NCI-H2196 treated with DMSO at 0.1 percent for 48 hours (cell line): ENCODE results near the gene NEU4.
"Not testable (repeated sequence)": the region's sequence is repeated elsewhere in the genome, so short reads cannot be mapped to it uniquely, and the experiment has no call there.

ENCODE experiments used
- DNase-seq: peaks from one replicate; lab custom pipeline; 2025; ENCODE audit not compliant: unreplicated experiment; lab: John Stamatoyannopoulos, UW

The NEU4 gene

DNA sequence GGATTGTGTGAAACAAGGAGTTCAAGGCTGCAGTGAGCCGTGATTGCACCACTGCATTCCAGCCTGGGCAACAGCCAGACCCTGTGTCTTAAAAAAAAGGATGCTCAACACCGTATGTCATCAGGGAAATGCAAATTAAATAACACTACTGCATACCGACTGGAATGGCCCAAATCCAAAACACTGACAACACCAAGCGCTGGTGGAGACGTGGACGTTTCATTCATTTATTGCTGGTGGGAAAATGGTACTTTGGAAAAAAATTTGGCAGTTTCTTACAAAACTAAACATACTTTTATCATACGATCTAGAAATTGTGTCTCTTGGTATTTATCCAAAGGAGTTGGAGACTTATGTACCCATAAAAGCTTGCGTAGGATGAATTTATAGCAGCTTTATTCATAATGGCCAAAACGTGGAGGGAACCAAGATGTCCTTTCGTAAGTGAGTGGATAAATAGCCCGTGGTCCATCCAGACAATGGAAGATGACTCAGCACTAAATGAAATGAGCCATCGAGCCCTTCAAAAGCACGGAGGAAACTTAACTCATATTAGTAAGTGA lies 24.2 kb downstream of the NEU4 start:
- DNase-seq: no peak

DNA sequence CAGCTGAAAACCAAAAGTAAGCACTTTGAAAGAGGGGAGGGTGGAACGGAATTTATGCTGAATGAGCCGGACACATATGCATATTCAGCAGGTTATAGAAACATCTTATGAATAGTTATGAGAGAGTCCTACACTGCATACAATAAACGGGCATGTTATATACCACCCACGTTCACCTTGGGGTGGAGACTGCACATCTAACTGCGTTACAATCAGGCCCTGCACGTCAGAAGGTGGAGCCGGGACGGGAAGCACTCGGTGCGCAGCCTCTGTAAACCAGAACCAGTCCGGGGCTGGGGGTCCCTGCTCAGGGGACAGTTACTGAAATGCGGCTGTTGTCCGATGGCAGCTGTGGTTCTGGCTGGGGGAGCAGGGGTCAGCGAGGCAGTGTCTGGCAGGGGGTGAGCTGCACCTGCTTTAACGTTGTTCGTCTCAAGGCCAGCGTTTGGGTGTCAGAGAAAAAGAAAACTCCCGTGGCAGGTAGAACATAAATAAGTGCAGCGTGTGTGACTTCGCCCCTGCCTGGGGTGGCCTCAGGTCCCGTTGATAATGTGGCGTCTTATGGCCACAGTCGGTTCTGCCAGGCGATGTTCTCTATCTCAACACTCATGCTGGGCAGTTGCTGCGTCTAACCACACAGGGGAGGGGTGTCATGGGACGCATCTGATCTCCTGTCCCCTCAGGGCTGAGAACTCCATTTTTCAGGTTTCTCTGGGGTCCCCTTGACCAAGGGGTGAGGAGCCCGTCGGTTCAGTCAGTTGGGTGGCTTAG lies 24.9 kb downstream of the NEU4 start:
- DNase-seq: not testable (repeated sequence)

DNA sequence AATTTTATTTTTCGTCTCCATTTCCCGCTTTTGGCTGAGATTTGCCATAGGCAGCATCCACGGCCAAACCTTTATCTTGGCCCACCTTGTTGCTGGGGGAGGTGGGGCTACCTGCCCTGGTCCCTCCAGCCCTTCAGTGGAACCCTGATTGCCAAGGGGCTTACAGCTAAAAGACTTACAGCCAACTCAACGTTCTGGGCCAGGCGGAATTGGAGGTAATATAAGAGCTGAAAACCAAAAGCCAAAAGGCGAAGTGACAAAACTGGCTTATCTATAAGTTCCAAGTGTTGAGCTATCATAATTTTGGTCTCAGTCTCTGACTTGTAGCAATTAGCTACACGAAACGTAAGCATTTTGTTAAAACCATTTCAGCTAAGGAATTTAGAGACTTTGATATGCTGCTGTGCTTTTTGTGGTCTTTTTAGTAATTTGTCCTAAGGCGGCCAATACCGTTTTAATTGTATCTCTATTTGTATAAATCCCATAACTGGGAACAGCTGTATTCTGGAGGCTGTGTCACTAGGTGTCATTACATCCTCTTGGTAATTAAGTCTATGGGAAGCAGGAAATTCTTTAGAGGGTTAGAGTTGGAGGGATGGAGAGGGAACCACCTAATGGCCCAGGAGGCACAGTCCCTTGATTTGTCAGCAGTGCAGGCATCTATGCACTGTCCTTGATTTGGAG lies 25.7 kb downstream of the NEU4 start:
- no peak for DNase-seq

DNA sequence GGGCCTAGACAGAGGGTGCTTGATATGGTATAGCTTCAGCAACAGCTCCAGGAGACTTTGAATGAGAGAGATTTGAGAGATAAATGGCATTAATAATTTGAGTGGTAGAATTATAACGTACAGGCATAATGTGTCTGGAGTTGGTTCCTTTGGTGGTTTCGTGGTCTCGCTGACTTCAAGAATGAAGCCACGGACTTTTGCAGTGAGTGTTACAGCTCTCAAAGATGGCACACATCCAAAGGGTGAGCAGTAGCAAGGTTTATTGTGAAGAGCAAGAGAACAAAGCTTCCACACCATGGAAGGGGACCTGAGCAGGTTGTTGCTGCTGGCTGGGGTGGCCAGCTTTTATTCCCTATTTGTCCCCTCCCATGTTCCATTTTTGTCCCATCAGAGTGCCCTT lies 26.6 kb downstream of the NEU4 start:
- no peak for DNase-seq

DNA sequence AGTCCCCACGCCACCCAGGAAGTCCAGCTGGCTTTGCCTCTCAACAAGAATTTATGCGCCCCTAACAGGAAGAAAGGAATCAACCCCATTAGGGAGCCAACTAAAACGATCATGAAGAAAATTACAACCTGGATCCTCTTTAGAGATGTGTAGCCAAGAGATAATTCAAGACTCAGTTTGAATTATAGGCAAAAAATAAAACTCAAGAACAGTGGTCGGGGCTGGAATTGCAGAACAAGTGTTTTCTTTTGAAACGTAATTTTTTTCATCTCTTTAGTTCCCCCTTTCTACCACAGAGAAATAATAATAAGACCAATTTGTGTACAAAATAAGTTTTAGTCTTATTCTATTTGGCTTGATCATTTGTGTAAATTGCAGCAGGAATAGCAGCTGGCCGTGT lies 27.3 kb downstream of the NEU4 start:
- no peak for DNase-seq

DNA sequence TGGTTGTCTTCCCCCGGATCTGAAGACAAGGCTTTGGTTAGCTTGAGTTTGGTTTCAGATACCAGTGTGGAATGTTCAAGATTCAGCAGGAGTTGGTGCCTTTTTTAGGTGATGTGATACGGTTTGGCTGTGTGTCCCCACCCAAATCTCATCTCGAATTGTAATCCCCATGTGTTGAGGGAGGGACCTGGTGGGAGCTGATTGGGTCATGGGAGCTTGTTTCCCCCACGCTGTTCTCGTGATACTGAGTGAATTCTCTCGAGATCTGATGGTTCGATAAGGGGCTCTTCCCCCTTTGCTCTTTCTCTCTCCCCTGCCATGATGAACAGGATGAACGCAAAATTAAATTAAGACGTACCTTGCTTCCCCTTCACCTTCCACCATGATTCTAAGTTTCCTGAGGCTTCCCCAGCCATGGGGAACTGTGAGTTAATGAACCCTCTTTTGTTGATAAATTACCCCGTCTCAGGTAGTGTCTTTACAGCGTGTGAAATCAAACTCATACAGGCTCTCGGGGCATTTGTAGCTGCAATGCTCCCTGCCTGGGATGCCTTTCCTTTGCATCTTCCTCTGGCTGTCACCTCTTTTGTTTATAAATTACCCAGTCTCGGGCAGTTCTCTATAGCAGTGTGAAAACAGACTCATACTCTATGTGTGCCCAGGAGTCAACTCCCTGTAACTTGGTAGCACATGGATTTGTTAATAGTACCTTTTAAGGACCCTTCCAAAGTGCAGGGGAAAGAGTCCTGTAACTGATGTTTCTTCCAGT lies 28.4 kb downstream of the NEU4 start:
- DNase-seq: no peak

DNA sequence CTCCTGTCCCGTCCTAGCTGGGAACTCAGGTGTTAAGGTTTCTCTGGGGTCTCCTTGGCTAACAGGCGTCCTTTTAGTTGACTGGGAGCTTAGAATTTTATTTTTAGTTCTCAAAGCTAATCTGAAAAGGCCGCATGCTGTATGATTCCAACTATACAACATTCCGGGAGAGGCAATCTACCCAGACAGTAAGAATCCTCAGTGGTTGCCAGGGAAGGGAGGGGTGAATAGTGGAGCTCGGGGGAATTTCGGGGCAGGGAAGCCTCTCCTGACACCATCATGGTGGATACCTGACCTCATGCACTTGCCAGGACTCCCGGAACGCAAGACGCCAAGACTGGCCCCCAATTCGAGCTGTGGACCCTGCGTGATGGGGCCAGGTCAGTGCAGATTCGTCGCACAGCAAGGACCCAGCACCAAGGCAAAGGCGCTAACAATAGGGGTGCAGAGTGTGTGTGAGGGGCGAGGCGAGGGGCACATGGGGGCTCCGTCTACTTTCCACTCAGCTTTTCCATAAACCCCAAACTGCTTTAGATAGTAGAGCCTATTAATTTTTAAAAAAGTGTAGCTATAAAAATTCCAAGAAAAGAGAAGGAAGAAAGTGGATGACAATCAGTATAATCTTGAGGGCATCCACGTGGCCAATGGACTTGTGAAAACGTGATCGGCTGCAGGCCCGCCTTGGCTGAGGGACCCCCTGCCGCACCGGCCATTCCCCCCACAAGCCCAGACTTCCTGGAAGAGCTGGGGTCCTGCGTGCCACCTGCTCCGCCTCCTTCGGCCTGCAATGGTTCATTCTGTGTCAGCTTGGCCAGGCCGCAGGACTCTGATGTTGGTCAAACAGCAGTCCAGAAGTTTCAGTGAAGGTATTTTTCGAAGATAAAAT lies 32.4 kb downstream of the NEU4 start:
- no peak for DNase-seq

DNA sequence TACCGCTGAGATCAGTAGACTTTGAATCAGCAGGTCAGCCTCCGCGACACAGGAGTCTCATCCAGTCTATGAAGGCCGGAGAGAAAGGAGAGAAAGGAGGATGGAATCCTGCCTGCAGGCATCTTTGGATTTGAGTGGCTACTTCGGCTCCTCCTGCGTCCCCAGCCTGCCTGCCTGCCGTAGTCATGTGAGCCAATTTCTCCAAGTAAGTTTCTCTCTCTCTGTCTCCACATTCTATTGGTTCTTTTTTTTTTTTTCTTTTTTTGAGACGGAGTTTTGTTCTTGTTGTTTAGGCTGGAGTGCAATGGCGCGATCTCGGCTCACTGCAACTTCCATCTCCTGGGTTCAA lies 33.0 kb downstream of the NEU4 start:
- DNase-seq: no peak

DNA sequence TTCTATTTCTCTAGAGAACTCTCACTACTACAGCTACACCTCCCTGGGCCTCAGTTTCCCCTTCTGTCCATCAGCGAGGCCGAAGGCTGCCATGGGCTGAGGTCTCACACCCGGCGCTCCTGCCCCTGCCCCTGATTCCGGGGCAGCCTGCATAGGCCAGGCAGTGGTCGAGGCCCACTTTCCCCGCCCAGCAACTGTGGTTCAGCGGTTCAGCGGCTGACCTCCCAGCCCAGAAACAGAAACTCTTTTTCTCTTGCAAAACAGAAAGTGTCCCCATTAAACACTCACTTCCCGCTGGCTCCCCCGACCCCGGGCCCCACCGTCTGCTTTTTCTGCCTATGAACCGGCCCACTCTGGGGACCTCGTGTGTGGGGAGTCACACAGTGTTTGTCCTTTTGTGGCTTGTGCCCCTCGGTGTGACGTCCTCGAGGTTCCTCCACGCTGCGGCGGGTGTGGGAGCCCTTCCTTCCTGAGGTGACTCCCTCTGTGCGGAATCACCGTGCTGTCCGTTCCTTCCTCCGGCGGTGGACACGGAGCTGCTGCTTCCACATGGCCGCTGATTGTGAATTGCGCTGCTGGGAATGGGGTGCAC lies 33.7 kb downstream of the NEU4 start:
- DNase-seq: no peak

DNA sequence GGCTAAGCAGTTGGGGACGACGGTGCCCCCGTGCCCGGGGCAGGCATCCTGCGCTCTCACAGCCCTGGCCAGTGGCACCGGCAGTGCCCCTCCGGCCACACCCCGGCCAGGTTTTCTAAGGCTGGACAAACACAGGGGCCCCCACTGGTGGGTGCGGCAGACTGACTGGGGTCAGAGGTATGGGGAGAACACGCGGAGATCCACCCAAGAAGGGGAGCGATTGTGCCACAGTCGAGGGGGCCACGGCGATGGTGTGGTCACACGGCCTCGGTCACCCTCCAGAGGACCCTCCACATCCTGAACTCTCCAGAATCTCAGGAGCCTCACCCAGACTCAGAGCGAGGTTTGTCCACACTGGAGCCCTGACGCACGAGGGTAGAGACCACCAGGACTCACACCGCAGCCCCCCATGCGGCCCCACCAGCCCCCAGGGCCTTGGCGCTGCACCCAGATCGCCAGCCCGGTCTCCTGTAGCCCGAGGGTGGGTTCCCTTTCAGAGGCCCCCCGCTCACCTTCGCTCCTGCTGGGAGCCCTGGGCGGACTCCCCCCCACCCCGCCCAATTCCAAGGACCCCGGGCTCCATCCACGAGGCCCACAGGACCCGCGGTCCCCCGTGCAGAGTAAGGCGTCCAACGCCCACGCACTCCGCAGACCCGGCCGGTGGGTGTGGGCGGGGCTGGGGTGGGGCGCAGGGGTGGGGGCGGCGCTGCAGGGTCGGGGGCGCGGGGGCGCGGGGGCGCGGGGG lies 34.5 kb downstream of the NEU4 start:
- DNase-seq: no peak

DNA sequence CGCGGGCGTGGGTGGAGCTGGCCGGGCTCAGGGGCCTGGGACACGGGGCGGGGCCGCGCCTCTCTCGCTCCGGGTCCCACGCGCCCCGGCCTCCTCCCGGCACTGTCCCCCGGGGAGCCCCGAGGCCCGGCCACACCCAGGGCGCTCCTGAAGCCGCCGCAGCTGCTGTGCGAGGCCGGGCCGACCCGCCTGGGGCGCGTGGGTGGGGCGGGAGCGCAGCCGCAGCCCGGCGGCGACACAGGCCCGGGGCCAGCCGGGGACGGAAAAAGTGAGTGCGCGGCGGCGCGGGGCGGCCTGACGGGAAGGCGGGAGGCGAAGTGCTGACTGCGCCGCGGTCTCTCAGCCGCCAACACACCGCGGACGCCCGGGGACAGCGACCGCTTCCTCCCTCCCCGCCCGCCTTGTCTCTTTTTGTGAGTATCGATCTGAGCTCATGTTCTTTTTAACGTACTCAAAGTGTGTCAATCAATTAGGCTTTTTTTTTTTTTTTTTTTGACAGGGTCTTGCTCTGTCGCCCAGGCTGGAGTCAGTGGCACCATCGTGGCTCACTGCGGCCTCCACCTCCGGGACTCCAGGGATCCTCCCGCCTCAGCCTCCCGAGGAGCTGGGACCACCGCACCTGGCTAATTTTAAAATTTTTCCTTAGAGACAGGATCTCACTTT lies 35.2 kb downstream of the NEU4 start:
- no peak for DNase-seq

DNA sequence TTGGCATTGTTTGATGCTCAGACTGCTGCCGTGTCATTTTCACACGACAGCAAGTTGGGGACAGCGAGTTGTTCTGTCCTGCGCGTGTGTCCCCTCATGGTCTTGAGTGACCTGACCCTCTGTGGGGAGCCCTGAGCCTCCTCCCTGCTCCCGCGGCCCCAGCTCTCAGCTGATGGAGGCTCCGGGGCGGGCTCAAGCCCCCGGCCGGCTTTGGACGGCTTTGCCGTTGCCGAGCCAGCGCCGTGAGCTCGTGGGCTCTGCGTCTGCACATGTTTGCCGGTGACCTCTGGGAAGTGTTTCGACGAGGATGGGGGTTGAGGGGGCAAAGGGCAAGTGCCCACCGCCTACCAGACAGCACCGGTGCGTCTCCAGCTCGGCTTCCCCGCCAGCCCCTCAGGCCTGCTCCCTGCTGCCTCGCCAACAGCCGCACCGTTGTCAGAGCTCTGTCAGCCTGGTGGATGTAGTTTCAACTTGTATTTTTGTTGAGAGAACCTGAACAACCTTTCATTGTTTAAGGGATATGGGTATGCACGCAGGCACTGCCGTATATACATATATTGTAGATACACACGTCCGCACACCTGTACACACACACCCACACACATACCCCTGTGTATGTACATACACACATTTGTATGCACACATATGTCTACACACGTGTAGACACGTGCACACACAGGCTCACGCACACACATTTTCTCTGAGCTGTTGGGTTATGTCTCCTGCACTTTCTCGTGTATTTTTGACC lies 36.0 kb downstream of the NEU4 start:
- DNase-seq: no peak

DNA sequence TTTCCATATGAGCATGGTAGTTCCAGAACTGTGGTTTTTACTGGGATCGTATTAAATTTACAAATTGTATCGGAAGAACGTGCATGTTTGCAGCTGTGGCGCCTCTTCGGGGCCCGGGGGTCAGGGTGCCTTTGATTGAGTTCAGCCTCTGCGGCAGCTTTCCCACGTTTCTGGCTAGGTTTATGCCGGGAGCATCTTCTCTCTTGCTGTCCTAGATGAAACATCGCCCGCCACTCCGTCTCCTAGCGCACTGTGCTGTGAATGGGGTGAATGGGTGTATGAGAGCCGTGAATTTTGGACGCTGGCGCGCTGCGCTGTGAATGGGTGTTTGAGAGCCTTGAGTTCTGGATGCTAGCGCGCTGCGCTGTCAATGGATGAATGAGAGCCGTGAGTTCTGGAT lies 37.4 kb downstream of the NEU4 start:
- DNase-seq: no peak

DNA sequence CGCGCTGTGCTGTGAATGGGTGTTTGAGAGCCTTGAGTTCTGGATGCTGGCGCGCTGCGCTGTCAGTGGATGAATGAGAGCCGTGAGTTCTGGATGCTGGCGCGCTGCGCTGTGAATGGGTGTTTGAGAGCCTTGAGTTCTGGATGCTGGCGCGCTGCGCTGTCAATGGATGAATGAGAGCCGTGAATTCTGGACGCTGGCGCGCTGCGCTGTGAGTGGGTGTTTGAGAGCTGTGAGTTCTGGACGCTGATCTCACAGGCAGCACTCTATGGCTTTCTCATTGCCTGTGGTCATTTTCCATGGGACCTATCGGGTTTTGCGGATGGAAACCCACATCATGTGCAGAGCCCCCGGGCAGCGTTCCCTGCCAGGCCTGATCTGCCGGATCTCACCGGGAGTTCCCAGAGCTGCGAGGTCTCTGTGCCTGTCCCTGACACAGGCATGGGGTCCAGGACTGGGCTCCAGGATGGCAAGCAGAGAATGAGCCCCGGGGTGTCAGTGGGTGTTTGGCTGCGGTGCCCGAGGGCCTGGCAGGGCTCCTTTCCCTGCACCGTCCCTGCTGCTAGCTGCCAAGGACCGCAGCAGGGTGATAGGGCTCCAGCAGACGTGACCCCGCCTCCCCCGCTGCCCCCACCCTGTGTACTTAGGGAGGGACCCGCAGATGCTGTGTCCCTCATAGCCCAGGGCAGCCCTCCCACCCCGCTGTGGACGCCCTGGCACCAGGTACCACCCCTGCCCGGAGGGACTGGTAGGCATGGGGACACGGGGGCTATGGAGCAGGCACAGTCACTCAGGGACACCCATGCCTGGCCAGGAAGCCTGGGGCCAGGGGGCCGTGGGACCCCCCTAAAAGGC lies 40.0 kb downstream of the NEU4 start:
- DNase-seq: no peak

DNA sequence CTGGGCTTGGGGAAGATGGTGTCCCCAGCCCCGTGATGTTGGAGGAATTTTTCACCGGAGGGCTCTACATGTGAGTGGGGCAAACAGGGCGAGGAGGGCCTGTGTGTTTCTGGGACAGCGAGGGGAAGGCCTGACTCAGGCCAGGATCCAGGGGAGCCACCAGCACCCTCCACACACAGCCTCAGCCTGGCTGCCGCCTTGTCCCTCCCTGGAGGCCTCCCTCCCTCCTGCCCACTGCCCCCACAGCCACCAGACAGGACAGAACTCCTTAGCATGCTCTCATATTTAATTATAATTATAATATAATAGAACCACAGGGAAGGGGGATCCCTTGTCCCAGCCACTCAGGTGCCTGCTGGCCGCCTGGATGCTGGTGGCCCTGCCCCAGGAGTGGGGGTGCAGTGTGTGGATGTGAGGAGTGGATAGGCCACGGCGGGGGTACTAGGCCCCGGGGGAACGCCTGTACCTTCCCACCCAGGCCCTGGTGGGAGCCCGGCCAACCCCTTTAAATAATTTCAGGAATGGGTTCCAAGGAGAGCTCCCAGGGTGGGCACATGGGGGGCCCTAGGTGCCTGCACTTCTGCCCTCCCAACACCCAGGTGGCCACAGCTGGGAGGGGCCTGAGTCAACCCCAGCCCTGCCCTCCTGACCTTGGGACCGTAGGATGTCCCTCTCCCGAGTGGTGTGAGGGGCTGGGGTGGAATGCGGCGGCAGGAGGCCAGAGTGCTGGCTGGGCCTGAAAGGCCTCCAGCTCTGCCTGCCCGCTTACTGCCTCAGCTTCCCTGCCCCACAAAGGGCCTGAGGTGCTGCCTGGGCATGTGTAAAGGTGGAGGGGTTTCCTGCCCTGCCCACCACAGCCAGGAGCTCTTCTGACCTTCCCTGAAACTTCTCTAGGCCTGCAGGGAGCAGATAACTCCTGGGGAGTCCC lies 40.9 kb downstream of the NEU4 start:
- DNase-seq: no peak

DNA sequence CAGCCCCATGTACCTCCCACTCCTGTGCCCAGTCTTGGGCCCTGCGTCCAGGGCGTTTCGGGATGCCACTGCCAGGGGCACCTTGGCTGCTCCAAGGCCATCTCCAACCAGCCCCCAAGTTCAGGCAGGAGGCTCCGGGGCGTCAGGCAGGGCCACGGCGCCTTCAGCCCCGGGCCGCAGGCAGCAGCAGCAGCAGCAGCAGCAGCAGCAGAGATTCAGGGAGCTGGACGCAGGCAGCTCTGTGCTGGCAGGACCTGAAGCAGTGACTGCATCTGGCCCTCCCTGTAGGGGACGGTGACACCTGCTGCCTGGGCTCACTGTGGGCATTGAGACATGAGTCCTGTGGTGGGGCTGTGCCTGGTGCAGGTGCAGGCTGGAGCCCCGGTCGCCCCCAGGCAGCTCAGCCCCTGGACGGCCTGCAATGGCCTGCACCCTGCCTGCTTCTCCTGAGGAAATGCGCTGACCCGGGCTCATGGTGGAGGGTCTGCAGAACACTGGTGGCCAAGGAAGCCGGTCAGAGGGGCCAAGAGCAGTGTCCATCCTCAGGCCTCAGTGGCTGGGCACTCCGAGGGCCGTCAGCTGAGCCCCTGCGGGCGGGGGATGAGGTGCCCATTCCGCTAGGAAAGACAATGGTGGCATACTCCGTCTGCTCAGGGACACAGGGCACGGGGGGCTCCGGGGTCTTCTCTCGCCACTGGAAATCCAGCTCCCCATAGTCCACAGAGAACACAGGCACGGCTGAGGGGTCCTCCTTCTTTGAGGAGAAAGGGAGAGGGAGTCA lies 41.7 kb downstream of the NEU4 start:
- DNase-seq: no peak
